Medulla oblongata (tissue), 1 donor: ENCODE measurements around the gene NT5C3B.
"Not testable (repeated sequence)": the region's sequence is repeated elsewhere in the genome, so short reads cannot be mapped to it uniquely, and the experiment has no call there.

ENCODE experiments used
- DNase-seq: peaks from one replicate; pipeline ENCODE4 v3.0.0-alpha.2; 2015; ENCODE audit errors: extremely low spot score

Gene NT5C3B

DNA sequence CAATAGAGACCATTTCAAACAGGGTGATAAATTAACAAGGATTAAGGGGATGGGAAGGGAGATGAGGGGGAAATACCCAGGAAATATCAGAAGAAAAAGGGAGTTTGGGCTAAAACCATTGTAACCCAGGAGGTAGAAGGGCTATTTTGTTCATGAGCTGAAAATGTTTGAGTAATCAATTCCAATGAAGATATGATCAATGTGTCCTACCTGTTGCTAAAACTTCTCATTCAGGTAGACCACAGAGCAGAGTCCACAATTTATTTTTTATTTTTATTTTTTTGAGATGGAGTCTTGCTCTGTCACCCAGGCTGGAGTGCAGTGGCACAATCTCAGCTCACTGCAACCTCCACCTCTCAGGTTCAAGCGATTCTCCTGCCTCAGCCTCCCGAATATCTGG is 3.4 kb upstream of the NT5C3B start:
- not testable (repeated sequence) for DNase-seq

DNA sequence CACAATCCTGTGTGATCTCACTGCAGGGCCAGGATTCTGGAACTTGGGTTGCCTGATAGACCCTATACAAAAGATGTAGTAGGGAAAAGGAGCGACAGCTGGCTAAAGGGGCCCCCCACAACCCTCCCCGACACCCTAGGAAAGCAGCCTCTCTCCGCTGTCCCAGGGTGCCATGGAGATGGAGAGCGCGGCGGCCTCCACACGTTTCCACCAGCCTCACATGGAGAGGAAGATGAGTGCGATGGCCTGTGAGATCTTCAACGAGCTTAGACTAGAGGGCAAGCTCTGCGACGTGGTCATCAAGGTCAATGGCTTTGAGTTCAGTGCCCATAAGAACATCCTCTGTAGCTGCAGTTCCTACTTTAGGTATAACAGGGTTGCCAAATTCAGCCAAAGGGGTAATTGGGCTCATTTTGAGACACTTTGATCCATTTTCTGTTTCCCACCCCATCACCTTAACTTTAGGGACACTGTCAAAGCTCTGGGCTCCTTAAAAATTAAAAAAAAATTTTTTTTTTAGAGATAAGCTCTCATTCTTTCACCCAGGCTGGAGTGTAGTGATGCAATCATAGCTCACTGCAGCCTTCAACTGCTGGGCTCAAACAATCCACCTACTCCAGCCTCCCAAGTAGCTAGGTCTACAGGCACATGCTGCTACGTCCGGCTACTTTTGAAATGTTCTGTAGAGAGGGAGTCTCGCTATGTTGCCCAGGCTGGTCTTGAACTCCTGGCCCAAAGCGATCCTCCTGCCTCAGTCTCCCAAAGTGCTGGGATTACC is 1.9 kb upstream of the NT5C3B start, which contains the start of gene KLHL10:
Gene KLHL10 (plus strand): TSS at position 65 of the 778 bp plus-strand sequence. CDS start 108 bp downstream, at position 173.
- no peak for DNase-seq

DNA sequence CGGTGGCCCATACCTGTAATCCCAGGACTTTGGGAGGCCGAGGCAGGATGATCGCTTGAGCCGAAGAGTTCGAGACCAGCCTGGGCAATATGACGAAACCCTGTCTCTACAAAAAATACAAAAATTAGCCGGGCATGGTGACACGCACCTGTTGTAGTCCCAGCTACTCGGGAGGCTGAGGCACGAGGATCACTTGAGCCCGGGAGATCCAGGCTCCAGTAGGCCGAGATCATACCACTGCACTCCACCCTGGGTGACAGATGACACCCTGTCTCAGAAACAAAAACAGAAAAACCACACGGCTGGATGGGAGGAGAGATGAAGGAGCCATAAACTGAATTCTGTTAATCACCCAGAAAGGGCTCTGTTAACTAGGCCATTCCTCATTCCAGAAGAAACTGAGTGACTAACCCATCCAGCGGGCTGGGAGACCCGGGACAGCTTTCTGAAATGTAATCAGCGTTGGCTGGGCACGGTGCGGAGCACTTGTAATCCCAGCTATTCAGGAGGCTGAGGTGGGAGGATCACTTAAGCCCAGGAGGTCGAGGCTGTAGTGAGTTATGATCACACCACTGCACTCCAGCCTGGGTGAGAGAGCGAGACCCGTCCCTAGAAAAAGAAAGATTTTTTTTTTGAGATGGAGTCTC is 641 bp upstream of the NT5C3B start:
- DNase-seq = no peak

DNA sequence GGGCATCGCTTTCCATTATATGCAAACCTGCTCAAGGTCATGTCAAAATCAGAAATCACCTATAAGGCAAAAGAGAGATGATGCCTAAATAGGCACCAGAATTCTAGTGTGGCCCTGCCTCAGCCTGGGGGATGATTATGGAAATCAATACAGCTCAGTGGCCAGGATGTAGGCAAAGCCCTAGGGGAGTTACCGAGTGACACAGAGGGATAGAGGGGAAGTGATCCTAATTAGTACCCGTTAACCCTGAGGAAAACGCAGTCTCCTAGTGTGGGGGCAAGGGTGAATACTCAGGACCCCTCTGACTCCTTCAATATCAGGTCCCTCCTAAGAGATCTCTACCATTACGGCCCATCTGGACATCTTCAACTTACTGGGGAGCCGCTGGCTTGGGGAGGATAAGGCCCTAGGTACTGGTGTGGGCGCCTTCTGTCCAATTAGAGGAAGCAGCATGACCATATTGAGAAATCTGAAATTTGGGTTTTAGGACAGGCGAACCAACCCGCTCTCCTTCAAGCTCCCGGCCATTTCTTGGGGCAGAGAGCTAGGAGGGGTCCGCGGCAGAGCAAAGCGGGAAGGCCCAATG is 725 bp downstream of the NT5C3B start:
- DNase-seq = no peak

DNA sequence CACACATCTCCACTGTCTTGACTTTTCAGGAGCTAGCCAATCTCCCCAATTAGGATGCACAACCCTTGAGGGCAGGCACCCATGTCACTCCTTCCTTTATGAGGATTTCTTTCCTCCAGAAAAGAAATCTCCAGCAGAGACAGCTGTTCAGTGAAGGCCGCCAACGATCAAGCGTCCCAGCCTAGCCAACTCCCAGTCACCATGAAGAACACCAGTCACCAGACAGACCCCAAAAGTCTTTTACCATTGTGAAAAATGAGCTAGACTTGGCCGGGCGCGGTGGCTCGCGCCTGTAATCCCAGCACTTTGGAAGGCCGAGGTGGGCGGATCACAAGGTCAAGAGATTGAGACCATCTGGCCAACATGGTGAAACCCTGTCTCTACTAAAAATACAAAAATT is 6.1 kb downstream of the NT5C3B start:
- DNase-seq = not testable (repeated sequence)

DNA sequence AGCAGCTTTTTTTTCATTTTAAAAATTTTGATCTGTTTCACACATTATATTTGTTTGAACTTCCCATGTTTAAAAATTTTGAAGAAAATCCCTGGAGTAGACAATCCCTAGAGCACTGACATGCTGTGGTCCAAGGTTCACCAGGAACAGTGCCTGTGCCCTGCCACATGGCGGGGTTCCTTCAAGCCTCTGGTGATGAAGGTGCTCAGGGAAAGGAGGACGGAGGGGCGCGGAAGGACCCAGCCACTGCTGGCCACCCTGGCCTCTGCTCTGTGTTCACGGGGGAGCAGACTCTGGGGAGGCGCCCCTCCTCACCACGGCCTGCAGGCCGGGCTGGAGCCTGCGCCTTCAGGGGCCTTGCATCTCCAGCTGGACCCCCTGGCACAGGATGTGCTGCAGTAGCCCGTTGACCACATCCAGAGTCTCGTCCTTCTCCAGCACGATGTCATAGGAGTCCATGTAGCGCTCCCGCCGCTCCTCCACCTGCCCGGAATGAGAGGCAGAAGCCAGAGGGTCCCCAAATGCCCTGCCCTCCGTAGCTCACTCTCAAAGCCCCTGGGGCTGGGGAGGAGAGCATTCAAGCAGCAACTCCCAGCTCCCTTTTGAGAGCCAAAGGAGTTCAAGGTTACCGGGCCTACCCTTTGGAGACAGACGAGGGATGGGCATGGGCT is 10.7 kb downstream of the NT5C3B start:
- no peak for DNase-seq

DNA sequence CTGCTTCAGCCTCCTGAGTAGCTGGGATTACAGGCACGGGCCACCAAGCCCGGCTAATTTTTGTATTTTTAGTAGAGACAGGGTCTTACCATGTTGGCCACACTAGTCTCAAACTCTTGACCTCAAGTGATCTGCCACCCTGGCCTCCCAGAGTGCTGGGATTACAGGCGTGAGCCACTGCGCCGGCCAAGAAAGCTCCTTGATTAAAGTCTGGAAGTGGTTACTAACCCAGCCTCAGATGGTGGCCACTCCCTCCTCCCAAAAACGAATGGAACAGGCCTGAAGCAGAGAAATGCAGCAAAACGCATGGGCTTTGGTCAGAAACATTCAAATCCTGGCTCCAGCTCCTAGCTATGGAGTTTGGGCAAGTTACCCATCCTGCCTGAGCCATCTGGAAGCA is 11.9 kb downstream of the NT5C3B start:
- no peak for DNase-seq

DNA sequence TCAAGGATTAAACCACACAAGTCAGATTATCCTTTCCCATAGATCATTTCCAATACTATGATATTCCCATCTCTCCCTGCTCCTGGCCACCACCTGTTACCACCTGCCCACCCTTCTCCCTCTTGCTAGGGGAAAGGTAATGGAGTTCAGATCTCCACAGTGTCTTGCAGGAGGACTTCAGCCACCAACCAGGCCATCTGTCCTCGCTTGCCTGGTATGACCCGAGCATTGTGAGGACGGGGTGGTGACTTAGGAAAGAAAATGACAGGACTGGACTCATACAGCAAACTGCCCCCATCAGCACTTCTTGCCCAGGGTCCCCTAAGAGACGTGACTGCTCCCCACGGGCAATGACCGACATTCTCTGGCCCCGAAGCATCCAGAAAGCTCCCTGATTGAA is 12.5 kb downstream of the NT5C3B start:
- DNase-seq = no peak

DNA sequence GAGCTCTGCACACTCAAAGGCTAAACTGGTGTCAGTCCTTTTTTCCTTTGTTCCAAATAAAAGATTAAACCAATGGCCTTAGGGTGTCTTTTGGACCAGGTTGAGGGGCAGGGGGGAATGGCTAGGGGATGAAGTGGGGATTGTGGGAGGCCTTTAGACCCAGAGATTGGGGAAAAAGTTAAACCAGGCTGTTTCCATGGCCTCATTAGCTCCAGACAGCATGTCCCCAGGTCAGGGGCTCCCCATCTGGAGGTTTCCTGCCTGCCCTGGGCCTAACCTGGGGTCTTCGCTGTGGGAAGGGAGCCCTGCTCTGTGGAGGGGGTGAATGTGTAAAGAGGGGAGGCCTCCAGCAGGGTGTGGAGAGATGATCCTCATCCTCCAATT is 12.9 kb downstream of the NT5C3B start:
- no peak for DNase-seq

DNA sequence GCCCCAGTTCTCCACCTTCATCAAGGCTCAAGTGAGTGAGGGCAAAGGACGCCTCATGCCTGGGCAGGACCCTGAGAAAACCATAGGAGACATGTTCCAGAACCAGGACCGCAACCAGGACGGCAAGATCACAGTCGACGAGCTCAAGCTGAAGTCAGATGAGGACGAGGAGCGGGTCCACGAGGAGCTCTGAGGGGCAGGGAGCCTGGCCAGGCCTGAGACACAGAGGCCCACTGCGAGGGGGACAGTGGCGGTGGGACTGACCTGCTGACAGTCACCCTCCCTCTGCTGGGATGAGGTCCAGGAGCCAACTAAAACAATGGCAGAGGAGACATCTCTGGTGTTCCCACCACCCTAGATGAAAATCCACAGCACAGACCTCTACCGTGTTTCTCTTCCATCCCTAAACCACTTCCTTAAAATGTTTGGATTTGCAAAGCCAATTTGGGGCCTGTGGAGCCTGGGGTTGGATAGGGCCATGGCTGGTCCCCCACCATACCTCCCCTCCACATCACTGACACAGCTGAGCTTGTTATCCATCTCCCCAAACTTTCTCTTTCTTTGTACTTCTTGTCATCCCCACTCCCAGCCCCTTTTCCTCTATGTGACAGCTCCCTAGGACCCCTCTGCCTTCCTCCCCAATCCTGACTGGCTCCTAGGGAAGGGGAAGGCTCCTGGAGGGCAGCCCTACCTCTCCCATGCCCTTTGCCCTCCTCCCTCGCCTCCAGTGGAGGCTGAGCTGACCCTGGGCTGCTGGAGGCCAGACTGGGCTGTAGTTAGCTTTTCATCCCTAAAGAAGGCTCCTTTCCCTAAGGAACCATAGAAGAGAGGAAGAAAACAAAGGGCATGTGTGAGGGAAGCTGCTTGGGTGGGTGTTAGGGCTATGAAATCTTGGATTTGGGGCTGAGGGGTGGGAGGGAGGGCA is 13.6 kb downstream of the NT5C3B start:
- DNase-seq = no peak

DNA sequence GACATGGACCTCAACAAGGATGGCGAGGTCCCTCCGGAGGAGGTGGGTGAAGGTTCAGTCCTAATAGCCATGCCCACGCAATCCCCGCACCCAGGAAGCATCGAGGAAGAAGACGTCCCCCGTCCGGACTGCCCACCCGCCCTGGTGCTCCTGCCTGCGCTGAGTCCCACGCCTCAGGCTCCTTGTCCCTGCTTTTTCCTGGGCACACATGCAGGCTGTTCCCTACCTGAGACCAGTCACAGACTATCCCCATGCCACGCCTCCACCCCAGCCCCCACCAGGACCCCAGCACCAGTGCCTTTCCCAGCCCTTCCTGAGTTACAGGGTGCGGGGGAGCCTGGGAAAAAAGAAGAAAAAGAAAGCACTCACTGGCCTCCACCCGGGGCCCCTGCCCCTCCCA is 14.3 kb downstream of the NT5C3B start:
- DNase-seq = no peak

DNA sequence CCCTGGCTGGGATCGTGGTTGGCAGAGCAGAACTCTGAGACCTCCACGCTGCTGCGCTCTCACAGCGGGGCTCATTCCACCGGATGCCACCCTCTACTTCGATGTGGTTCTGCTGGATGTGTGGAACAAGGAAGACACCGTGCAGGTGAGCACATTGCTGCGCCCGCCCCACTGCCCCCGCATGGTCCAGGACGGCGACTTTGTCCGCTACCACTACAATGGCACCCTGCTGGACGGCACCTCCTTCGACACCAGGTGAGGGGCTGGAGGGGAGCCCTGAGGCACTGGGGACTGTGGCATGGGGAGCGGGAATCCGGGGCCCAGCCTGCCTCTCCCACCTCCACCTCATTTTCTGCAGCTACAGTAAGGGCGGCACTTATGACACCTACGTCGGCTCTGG is 18.0 kb downstream of the NT5C3B start:
- no peak for DNase-seq

DNA sequence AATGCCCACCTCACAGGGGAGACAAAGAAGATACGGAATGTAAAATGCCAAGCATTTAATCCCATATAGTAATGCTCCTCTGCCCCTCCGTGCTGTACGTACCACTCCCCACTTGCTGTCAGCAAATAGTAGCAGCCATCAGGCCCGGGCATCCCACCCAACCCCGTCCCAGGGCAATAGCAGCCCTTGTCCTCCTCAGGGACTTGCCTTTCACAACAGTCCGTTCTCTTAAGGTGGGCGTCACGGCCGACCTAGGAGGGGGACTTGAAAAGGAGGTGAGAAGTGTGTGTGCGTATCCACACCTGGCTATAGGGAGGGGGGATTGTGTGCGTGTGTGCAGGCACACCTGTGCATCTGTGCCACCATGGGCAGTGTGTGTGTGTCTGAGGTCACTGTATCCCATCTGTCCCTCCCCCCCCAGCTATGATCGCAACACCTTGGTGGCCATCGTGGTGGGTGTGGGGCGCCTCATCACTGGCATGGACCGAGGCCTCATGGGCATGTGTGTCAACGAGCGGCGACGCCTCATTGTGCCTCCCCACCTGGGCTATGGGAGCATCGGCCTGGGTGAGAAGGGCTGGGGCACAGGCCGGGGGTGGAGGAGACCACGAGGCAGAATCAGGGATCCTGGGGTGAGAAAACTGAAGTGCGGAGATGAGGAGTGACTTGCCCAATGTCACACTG is 19.3 kb downstream of the NT5C3B start:
- DNase-seq = no peak

DNA sequence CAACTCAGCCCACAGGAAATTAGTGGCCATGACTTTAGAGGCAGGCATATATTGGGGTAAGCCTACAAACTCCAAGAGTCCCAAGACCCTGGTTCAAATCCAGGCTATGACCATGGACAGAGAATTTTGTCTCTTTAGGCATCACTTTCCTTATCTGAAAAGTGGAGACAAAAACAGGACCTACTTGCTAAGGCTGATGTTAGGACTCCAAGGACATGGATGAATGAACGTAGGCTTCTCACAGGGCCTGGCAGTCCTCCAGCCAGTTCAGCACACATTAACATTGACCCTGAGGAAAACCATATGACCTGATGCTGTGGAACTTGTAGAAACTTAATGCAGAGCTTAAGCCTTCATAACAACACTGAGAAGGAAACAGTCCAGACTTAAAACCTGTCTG is 21.8 kb downstream of the NT5C3B start:
- no peak for DNase-seq

DNA sequence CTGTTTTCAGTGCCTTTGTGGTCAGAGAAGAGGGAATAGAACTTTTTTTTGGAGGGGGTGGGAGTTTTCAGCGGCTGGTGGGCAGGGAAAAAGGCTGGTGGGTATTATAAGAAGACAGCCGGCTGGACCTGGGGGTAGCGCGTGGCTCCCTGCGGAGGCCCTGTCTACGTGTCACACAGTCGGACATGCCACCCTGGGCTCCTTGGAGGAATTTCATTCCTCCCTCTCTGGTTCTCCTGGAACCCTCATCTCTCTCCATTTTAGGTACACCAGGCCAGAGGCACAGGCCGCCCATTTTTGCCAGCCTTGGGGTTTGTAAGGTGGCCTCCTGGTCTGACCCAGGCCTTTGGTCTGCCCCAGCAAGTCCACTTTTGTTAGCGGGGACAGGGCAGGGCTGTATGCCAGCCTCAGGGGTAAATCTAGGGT is 22.3 kb downstream of the NT5C3B start:
- no peak for DNase-seq

DNA sequence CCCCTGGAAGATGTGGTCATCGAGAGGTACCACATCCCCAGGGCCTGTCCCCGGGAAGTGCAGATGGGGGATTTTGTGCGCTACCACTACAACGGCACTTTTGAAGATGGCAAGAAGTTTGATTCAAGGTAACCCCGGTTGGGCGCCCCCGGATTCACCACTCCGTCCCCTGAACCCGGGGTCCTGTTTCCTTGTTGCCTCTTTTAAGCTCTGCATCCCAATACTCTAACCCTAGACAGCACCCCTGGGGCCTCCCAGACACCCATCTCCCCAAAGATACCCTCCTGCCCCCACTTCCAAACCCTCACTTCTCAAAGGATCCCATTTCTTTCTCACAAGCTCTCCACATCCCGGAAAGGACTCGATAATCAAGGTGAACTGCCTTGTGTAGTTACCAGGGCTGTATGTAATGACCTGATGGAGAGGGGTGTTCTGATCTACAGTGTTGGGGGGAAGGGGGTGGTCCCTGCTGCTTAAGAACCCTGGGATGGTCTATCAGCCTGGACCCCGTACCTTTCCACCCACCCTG is 22.8 kb downstream of the NT5C3B start:
- DNase-seq = no peak

DNA sequence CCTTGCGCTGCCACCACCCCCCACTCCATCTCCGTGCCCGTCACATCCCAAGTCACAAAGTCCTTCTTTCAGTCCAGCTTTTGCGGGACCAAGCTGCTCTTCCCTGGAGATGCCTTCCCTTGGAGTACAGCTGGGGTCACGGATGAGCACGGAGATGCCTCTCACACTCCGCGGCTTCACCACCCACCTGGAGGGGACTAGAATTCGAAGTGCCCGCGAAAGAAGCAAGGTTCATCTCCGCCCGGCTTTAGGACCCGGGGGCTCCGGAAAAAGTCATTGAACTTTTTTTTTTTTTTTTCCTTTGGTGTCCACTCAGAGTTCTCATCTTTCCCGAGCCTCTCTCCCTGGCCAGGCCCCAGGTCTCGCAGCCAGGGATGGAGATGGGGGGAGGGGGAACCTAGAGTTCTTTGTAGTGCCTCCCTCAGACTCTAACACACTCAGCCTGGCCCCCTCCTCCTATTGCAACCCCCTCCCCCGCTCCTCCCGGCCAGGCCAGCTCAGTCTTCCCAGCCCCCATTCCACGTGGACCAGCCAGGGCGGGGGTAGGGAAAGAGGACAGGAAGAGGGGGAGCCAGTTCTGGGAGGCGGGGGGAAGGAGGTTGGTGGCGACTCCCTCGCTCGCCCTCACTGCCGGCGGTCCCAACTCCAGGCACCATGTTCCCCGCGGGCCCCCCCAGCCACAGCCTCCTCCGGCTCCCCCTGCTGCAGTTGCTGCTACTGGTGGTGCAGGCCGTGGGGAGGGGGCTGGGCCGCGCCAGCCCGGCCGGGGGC is 23.5 kb downstream of the NT5C3B start, which contains the start of gene FKBP10:
Gene FKBP10 (plus strand): TSS at position 624 of the 771 bp plus-strand sequence. CDS start 31 bp downstream, at position 655.
- peak; percentile 57 for DNase-seq

DNA sequence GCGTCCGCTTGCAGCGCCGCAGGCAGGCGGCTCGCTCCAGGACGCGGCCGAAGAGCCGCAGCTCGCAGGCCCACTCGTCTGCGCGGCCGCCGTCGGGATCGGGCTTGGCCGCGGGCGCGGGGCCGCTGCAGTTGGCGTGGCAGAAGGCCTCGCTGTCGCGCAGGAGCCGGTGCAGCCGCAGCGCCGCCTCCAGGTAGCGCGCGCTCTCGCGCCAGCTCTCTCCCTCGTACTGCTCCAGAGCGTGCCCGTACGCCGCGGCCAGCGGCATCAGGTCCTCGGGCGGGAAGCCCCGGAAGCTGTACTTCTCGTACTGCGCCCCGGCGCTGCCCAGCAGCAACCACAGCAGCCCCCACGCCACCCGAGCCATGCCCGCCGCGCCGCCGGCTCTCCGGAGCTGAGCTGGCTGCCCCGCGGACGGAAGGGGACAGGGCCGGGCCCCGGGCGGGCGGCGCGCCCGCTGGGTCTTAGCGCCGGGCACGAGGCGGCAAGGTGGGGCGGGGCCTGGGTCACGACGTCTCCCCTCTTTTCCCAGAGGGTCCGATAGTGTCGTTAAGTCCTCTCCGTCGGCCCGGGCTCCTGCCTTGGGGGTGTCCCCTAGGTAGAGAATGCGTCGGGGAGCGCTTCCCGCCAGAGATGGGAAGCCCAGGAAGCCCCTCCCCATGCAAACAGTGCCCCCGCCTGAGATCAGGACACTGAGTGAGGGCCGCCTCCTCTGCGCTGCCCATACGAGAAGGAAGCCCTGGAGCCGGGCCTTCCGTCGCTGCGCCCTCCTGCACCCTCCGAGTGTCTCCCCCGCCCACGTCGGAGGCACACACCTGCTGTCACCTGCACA is 24.3 kb downstream of the NT5C3B start, which contains the start of gene P3H4:
Gene P3H4 (minus strand): TSS at position 401 of the 832 bp plus-strand sequence. CDS start 34 bp downstream, at position 367.
- DNase-seq = peak; percentile 67
